HepG2 (cell line): Measurements from ENCODE around the gene TMCC1. TPM values are rescaled to one million over a fixed set of nuclear protein-coding genes. Genes with fewer than 3 reads are reported as not detected.

Experiments used
- ATAC-seq: fragments of 200-7000 bp; cut with Tn5 transposase; 3 replicates; pipeline ENCODE4 v1.9.1; 2020; ENCODE audit warnings: mild to moderate bottlenecking, moderate library complexity
- BruUV-seq: library from RNA; stranded (reverse); fragments of 400-500 nt; replicated peaks from 2 replicates; lab custom pipeline; 2021; lab: Mats Ljungman, UMichigan
- CTCF ChIA-PET: fragments of 300-600 bp; formaldehyde crosslinking; extraction: SDS; loops from one replicate; lab custom pipeline; 2021; ENCODE audit warnings: low total read pairs, inconsistent platforms, low intra/inter-chr PET ratio; lab: Yijun Ruan, JAX
- POLR2A ChIA-PET: fragments of 350-600 bp; sonication (Branson Sonifier 250); formaldehyde crosslinking; loops from one replicate; lab custom pipeline; 2020; ENCODE audit warnings: antibody characterized with exemption, inconsistent platforms; lab: Yijun Ruan, JAX
- DNase-seq: peaks from one replicate; pipeline ENCODE4 v3.0.0-alpha.2; 2015; ENCODE audit warnings: low spot score
- FAIRE-seq: peaks from 3 replicates; lab custom pipeline; 2011; peaks lifted over from hg19 to GRCh38; lab: Jason Lieb, UNC
- H2AFZ ChIP-seq: one replicate; pipeline ENCODE4 v1.6.1; 2011; ENCODE audit warnings: low read length, inconsistent platforms
- H3K27ac ChIP-seq: fragments of 300-600 bp; 3 replicates; pipeline ENCODE4 v1.8.0; 2011; ENCODE audit warnings: mixed run types, mild to moderate bottlenecking, mixed read lengths, low read length, inconsistent platforms; ENCODE audit not compliant: insufficient read depth; ENCODE audit errors: extremely low read length
- H3K27me3 ChIP-seq, 2 experiments: fragments of 200-600 bp in 1 of 2; 2 replicates in 1 of 2; 3 replicates in 1 of 2; pipeline versions ENCODE4 v1.6.0 to v1.8.0; 2011; ENCODE audit warnings: low read length in 2 of 2, mild to moderate bottlenecking in 2 of 2, moderate library complexity in 2 of 2, inconsistent platforms in 1 of 2; ENCODE audit not compliant: insufficient read depth in 2 of 2, control insufficient read depth in 1 of 2
- H3K36me3 ChIP-seq, 2 experiments: fragments of 200-600 bp in 1 of 2; replicated peaks in 1 of 2; 2 replicates in 1 of 2; 3 replicates in 1 of 2; pipeline versions ENCODE4 v1.5.1 to v1.8.0; 2011; ENCODE audit warnings: low read length in 2 of 2, inconsistent platforms in 1 of 2; ENCODE audit not compliant: insufficient read depth in 2 of 2, control insufficient read depth in 1 of 2
- H3K4me1 ChIP-seq: 2 replicates; pipeline ENCODE4 v1.5.1; 2012; ENCODE audit warnings: low read length, inconsistent platforms; ENCODE audit not compliant: insufficient read depth
- H3K4me2 ChIP-seq: 2 replicates; pipeline ENCODE4 v1.6.0; 2011; ENCODE audit warnings: low read depth, low read length, inconsistent platforms
- H3K4me3 ChIP-seq, 3 experiments: fragments of 200-600 bp in 1 of 3; sonication (generic), shearing (Covaris generic) in 1 of 3; replicated peaks in 1 of 3; 2 replicates each; pipeline ENCODE4 v1.5.1; 2011 to 2016; ENCODE audit warnings: low read length in 3 of 3, inconsistent platforms in 2 of 3, low read depth in 2 of 3, mild to moderate bottlenecking in 2 of 3, control low read depth in 1 of 3, mixed read lengths in 1 of 3; ENCODE audit not compliant: insufficient read depth in 1 of 3
- H3K79me2 ChIP-seq: one replicate; pipeline ENCODE4 v1.6.1; 2011; ENCODE audit warnings: low read length, inconsistent platforms; ENCODE audit not compliant: insufficient read depth
- H3K9ac ChIP-seq: 2 replicates; pipeline ENCODE4 v1.6.0; 2011; ENCODE audit warnings: mild to moderate bottlenecking, low read depth, low read length, inconsistent platforms; ENCODE audit not compliant: insufficient read depth
- H3K9me3 ChIP-seq: 2 replicates; pipeline ENCODE4 v1.5.1; 2012; ENCODE audit warnings: mild to moderate bottlenecking, low read length
- H4K20me1 ChIP-seq: 2 replicates; pipeline ENCODE4 v1.6.0; 2011; ENCODE audit warnings: inconsistent platforms, mild to moderate bottlenecking, low read length, moderate library complexity; ENCODE audit not compliant: insufficient read depth
- MTF2 ChIP-seq: sonication (generic); formaldehyde crosslinking; IDR thresholded peaks from 2 replicates; pipeline ENCODE4 v1.5.0; 2020; ENCODE audit warnings: missing genetic modification reagents, borderline replicate concordance
- NFAT5 ChIP-seq: sonication (generic); formaldehyde crosslinking; IDR thresholded peaks from 2 replicates; pipeline ENCODE4 v1.4.0; 2020; ENCODE audit warnings: missing genetic modification reagents
- NR2C2 ChIP-seq: sonication (generic); formaldehyde crosslinking; IDR thresholded peaks from 2 replicates; pipeline ENCODE4 v1.4.0; 2020; ENCODE audit warnings: missing genetic modification reagents, mild to moderate bottlenecking, moderate library complexity, borderline replicate concordance
- REL ChIP-seq: sonication (generic); formaldehyde crosslinking; conservative IDR thresholded peaks from 2 replicates; pipeline ENCODE4 v1.8.0; 2022; ENCODE audit warnings: mild to moderate bottlenecking, missing genetic modification reagents, moderate library complexity
- SRY ChIP-seq: sonication (generic); formaldehyde crosslinking; IDR thresholded peaks from 2 replicates; pipeline ENCODE4 v1.8.0; 2022; ENCODE audit warnings: mild to moderate bottlenecking, missing genetic modification reagents
- TOPORS ChIP-seq: sonication (generic); formaldehyde crosslinking; IDR thresholded peaks from 2 replicates; pipeline ENCODE4 v1.8.0; 2023; ENCODE audit warnings: mild to moderate bottlenecking, missing genetic modification reagents
- ZBTB38 ChIP-seq: sonication (generic); formaldehyde crosslinking; IDR thresholded peaks from 2 replicates; pipeline ENCODE4 v1.5.1; 2020; ENCODE audit warnings: mild to moderate bottlenecking, missing genetic modification reagents
- ZFY ChIP-seq: sonication (generic); formaldehyde crosslinking; IDR thresholded peaks from 2 replicates; pipeline ENCODE4 v1.4.0; 2020; ENCODE audit warnings: missing genetic modification reagents
- ZNF10 ChIP-seq: sonication (generic); formaldehyde crosslinking; IDR thresholded peaks from 2 replicates; pipeline ENCODE4 v1.4.0; 2020; ENCODE audit warnings: mild to moderate bottlenecking, low read depth, missing genetic modification reagents, borderline replicate concordance
- ZNF138 ChIP-seq: sonication (generic); formaldehyde crosslinking; IDR thresholded peaks from 2 replicates; pipeline ENCODE4 v1.5.0; 2020; ENCODE audit warnings: mild to moderate bottlenecking, low read depth, missing genetic modification reagents
- ZNF562 ChIP-seq: sonication (generic); formaldehyde crosslinking; IDR thresholded peaks from 2 replicates; pipeline ENCODE4 v1.8.0; 2022; ENCODE audit warnings: missing genetic modification reagents, borderline replicate concordance
- ZNF724P ChIP-seq: sonication (generic); formaldehyde crosslinking; IDR thresholded peaks from 2 replicates; pipeline ENCODE4 v1.8.0; 2022; ENCODE audit warnings: missing genetic modification reagents, borderline replicate concordance
- ZNF746 ChIP-seq: sonication (generic); formaldehyde crosslinking; IDR thresholded peaks from 2 replicates; pipeline ENCODE4 v1.8.0; 2022; ENCODE audit warnings: mild to moderate bottlenecking, missing genetic modification reagents
- ZNF770 ChIP-seq: sonication (generic); formaldehyde crosslinking; IDR thresholded peaks from 2 replicates; pipeline ENCODE4 v1.5.0; 2020; ENCODE audit warnings: mild to moderate bottlenecking, missing genetic modification reagents
- WGBS: methylation state at CpG from one replicate; pipeline ENCODE4 v1.1.6; 2017; ENCODE audit warnings: low lambda C conversion rate; 5-methylcytosine and 5-hydroxymethylcytosine counted together
- in situ Hi-C: cut with HindIII; loops from 2 replicates; pipeline ENCODE4 v1.10.0; 2017; ENCODE audit warnings: low pct_unique_long_range_greater_than_20kb; ENCODE audit not compliant: extremely low pct_ligation_motif_present
- intact Hi-C: fragments of 100-400 bp; cut with micrococcal nuclease; formaldehyde crosslinking; loops from one replicate; pipeline ENCODE4 v1.10.0; 2022; ENCODE audit not compliant: unreplicated experiment
- polyA plus RNA-seq, 8 experiments: library from polyadenylated mRNA; depleted of rRNA in 3 of 8; stranded (reverse) in 7 of 8; unstranded in 1 of 8; fragments of >200 nt; fragmentation: Illumina TruSeq in 4 of 8; extraction: Trizol in 4 of 8; gene quantifications; 2 replicates each; pipeline versions ENCODE4 v1.2.1 to v1.2.3, GENCODE V29; 2011 to 2016; ENCODE audit warnings: low read depth in 4 of 8, missing spikeins in 1 of 8, mixed read lengths in 1 of 8; ENCODE audit not compliant: insufficient read depth in 1 of 8
- total RNA-seq, 5 experiments: library from RNA; depleted of rRNA; stranded (reverse); fragments of >200 nt; fragmentation: Illumina TruSeq; extraction: Trizol; gene quantifications; 2 replicates each; pipeline ENCODE4 v1.2.3, GENCODE V29; 2016; ENCODE audit warnings: low read depth in 1 of 5

The TMCC1 gene
- total and polyA plus RNA-seq, 2 of the 13 experiments (the other 11 are each of a cell fraction or from before 2014, with no cell fraction given): 12.1 to 264 TPM

- in situ Hi-C loops (no loop called here), intact Hi-C loops (no loop called here)
- no peaks in the 10 kb centered on the region for H3K9me3 ChIP-seq
- peak overlapping the region; percentile 34 for H3K27ac ChIP-seq
- H2AFZ ChIP-seq: no peak overlapping the region
- CTCF ChIA-PET: no interaction called here
- no peaks in the 10 kb centered on the region; a peak in 1 of 5 replicates for H3K27me3 ChIP-seq
- H4K20me1 ChIP-seq: peaks cover 38% of the 10 kb centered on the region
- ATAC-seq (peak; percentile 21), DNase-seq (no peak), FAIRE-seq (no peak)
- H3K79me2 ChIP-seq: peaks cover 47% of the 10 kb centered on the region
- peaks cover 74% of the 10 kb centered on the region for H3K4me1 ChIP-seq
- peak overlapping the region; percentile 96 for H3K4me2 ChIP-seq
- H3K36me3 ChIP-seq: peaks cover 0 to 5% of the 10 kb centered on the region in 2 experiments; a peak in 2 of 5 replicates
- peak overlapping the region; percentile 70 for H3K9ac ChIP-seq
- no TSS peak for BruUV-seq
- POLR2A ChIA-PET: interaction anchor here (1.1 to 1.9 kb wide), 3 partner anchors 11 to 116 kb away, joined by 3 to 42 read pairs (median 8); no protein-coding TSS in a partner anchor
- peak overlapping the region; percentile 61 to 92 (median 91); a peak in 5 of 6 replicates for H3K4me3 ChIP-seq
- WGBS: 0% methylated on average over 20 of the region's 98 CpGs
- TF ChIP-seq REL: peak; percentile 62; the same call in 1 of the 2 replicates
- TF ChIP-seq MTF2: 0 out of 2 replicates have a peak, but pooled peaks have one; percentile 26
- 0 out of 2 replicates have a peak, but pooled peaks have one; percentile 21 for TF ChIP-seq ZBTB38 (CRISPR knock-in tag)
- no peak for TF ChIP-seq ZNF724P (CRISPR knock-in tag)
- no peak for TF ChIP-seq ZNF10 (CRISPR knock-in tag)
- TF ChIP-seq SRY: peak; percentile 85
- TF ChIP-seq ZFY (CRISPR knock-in tag): peak; percentile 62; the same call in 1 of the 2 replicates
- no peak for TF ChIP-seq NR2C2 (CRISPR knock-in tag)
- TF ChIP-seq ZNF138: peak; percentile 77
- TF ChIP-seq ZNF562: no peak
- TF ChIP-seq NFAT5 (CRISPR knock-in tag): peak; percentile 17; the same call in 1 of the 2 replicates
- TF ChIP-seq ZNF746 (CRISPR knock-in tag): 0 out of 2 replicates have a peak, but pooled peaks have one; percentile 52
- peak; percentile 70; the same call in 1 of the 2 replicates for TF ChIP-seq TOPORS (CRISPR knock-in tag)
- 0 out of 2 replicates have a peak, but pooled peaks have one; percentile 36 for TF ChIP-seq ZNF770 (CRISPR knock-in tag)
Observed at GRCh38 chr3:129605922-129606635, 287.4 kb downstream of the TMCC1 start.
